D721Med (cell line): Measurements from ENCODE around the gene LETM1.

Source experiments
- DNase-seq: peaks from one replicate; pipeline ENCODE4 v3.0.0; 2011; ENCODE audit warnings: low spot score; ENCODE audit not compliant: insufficient read length
- FAIRE-seq: peaks from 2 replicates; lab custom pipeline; 2011; peaks lifted over from hg19 to GRCh38; lab: Jason Lieb, UNC
- TF ChIP-seq, protein P1 (sequence below): IDR thresholded peaks from 2 replicates; pipeline ENCODE4 v1.5.1; 2012; ENCODE audit warnings: mild to moderate bottlenecking, control low read depth; ENCODE audit not compliant: insufficient read depth; ENCODE audit errors: missing control alignments

LETM1 gene

DNA sequence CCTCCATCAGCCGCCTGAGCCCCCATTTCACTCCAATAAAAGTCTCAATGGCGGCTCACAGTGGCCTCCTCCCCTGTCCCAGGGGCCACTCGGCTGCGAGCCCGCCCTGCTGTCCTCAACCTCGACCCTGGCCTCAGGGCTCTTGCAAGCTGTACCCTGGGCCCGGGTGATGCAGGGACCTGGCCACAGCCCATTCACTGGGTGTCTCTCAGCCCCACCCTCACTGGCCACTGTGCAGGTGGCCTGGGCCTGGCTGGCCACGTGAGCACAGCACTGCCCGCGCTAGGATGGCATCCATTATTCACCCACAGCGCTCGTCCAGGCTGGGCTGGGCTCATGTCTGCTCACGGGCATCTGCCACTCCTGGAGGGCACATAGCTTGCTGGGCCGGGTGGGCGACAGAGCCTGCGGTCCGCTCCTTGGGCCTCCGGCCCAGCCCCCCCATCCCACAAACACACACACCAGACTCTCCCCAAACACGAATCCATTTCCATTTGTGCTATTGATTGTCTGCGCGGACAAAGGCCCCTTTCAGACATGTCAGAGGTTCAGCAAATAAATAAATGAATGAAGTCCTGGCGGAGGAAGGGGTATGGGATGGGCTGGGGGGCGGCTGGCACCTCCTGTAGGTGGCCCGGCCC, 79.3 kb downstream of the LETM1 start:
- DNase-seq (no peak), FAIRE-seq (no peak)
- TF ChIP-seq, protein P1, sequence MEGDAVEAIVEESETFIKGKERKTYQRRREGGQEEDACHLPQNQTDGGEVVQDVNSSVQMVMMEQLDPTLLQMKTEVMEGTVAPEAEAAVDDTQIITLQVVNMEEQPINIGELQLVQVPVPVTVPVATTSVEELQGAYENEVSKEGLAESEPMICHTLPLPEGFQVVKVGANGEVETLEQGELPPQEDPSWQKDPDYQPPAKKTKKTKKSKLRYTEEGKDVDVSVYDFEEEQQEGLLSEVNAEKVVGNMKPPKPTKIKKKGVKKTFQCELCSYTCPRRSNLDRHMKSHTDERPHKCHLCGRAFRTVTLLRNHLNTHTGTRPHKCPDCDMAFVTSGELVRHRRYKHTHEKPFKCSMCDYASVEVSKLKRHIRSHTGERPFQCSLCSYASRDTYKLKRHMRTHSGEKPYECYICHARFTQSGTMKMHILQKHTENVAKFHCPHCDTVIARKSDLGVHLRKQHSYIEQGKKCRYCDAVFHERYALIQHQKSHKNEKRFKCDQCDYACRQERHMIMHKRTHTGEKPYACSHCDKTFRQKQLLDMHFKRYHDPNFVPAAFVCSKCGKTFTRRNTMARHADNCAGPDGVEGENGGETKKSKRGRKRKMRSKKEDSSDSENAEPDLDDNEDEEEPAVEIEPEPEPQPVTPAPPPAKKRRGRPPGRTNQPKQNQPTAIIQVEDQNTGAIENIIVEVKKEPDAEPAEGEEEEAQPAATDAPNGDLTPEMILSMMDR: no peak

DNA sequence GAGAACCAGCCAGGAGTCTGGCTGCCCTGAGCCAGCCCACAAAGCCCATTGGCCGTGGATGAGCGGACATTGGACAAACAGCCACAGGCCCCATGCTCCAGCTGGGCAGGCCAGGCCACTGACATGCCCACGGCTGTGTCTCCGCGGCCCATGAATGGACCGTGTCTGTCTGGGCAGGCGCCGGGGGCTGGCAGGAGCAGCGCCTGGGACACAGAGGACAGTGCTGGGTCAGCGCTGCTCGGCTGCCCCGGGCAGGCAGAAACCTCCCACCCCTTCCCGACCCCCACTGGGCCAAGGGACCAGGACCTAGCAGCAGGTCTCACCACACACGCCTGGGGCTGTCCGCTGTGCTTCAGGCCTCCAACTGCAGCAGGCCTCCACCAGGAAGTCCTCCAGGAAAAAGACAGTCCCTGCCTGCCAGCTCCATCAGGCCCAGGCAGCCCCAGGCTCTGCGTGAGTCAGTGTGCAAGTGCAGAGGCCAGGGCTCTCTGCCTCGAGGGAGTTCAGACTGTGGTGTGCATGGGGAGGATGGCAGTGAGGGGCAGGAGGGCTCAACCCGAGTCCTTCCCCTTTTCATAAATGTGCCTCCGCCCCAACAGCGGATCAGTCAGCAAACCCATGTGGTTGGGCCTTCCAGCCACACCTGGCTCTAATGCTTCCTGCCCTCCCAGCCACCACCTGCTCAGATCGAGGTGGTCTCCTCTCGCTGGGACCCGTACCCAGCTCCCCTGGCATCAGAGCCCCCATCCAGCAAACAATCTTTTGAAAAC, 80.0 kb downstream of the LETM1 start:
- DNase-seq (no peak), FAIRE-seq (no peak)
- TF ChIP-seq, protein P1: no peak

DNA sequence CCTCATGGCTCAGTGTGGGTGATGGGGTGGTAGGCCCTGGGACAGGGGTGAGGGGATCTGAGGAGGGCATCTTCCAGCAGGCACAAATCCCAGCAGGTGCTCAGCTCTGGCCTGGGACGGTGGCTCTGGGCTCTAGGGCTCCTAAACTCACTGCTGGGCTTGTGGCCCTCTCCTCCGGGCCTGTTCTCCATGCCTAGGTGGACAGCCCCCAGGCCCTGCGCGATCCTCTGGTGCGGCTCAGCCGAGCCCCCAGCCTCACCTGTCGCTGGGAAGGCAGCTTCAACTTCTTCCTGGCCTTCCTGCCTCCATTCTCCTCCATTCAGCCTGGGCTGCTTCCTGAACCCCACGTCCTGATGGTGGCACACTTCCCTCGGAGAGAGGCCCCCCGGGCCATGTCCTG, 82.2 kb downstream of the LETM1 start:
- TF ChIP-seq, protein P1: no peak
- DNase-seq (no peak), FAIRE-seq (no peak)

DNA sequence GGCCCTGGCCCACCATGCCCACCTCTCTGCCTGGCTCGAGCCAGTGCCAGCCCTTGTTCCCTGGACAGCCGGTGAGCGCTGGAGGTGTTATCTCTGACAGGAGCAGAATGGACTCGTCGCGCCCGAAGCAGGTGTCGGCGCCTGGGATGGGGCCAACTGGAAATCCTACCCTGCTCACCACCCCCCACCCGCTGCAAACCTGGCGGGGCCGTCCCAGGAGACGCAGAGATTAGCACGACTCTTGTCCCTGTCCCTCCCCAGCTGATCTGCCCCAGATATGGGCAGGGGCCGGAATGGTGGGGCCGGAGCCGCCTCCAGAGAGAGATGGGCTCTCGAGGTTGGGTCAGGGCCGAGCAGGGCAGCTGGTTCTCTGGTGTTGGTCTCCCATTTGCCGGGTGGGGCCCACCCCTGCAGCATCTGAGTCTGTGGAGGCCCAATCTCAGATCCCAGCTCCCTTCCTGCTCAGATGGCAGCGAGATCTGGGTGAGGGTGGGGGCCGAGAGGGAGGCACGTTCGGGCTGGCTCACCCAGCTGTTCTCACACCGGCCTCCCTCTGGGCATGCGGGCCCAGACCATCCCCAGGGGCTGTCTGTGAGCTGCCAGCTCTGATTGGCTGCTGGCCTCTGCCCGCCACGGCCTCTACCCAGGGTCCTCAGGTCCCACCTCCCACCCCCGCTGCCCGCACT, 83.0 kb downstream of the LETM1 start:
- DNase-seq: no peak
- TF ChIP-seq, protein P1: no peak
- no peak for FAIRE-seq

DNA sequence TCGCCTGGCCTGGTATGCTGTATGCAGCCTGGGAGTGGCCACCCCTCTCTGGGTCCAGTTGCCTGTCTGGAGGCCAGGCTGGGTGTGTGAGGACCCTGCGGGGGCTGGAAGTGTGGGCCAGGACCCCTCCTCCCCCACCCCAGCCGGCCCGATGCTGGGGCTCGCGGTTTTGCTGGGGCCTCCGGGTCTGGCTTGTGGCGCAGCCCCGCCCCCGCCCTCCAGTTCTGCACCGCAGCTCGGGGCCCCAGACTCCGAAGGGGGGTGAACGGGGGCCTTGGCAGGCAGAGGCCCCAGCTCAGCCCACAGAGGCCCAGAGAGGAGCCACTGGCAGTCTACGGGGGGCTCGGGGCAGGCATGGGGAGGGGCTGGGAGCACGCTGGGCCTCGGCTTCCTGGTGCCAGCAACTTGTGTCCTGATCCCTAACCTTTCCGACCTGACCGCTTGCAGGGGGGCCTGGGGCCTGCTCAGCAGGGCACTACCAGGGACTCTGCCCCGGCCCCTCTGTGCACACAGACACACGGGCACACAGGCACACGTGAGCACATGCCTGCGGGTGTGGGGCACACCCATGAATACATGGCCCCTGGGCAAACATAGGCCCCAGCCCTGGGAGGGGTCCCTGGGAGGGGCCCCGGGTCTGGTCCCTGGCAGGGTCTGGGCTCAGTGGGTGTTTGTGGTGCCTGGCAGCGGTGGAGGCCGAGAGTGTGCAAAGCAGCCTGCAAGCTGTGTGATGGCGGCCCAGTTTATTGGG, 84.2 kb downstream of the LETM1 start:
- TF ChIP-seq, protein P1: no peak
- DNase-seq (no peak), FAIRE-seq (no peak)

DNA sequence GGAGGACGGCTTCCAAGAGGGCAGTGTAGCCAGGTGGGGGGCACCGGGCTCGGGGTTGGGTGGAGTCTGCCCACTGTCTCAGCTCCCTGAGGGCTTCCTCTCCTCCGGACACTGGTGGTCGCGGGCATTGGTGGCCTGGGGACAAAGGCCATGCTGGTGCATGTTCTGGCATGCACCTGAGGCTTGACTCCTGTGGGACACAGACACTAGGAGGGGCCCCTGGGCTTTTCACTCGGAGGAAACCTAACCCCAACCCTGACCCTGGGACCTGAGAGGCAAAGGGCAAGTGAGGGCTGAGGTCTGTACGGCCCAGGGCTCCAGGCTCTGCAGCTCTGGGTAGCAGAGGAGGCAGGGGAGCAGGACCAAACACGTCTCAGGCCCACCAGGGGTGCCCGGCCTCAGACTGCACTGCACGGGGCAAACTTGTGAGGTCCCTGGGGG, 85.1 kb downstream of the LETM1 start:
- TF ChIP-seq, protein P1: no peak
- DNase-seq: no peak
- no peak for FAIRE-seq
